ENCODE results near the gene ZFX.

Gene ZFX

DNA sequence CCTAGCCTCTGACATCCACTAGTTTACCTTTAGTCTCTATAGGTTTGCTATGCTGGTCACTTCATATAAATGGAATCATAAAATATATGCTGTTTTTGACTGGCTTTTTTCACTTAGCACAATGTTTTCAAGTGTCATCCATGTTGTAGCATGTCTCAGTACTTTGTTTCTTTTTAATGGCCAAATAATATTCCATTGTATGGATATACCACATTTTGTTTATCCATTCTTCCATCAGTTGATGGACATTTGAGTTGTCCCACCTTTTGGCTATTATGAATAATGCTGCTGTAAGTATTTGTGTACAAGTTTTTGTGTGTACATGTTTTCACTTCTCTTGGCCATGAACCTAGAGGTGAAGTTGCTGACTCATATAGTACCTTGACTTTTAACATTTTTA is 75.7 kb downstream of the ZFX start:
- Histone ChIP-seq H3K36me3 (ENCODE audit: insufficient read depth, low read length) (no peaks in the 10 kb centered on the region), H3K9ac (ENCODE audit: low read depth, low read length) (no peak overlapping the region), H3K9me3 (replicated peaks; ENCODE audit: low read length) (no peaks in the 10 kb centered on the region), H3K27me3 (ENCODE audit: control insufficient read depth, insufficient read depth, low read length) (no peaks in the 10 kb centered on the region), H3K4me1 (ENCODE audit: control insufficient read depth, insufficient read depth, low read length) (no peaks in the 10 kb centered on the region), H3K4me2 (ENCODE audit: low read length) (no peak overlapping the region), H3K4me3 (ENCODE audit: low read length) (no peak overlapping the region)

- H3K4me1 ChIP-seq (ENCODE audit: control insufficient read depth, insufficient read depth, low read length): peaks cover 4% of the 10 kb centered on the region
- no peak overlapping the region for H3K9ac ChIP-seq (ENCODE audit: low read depth, low read length)
- H3K4me3 ChIP-seq (ENCODE audit: low read length): no peak overlapping the region
- H3K36me3 ChIP-seq (ENCODE audit: insufficient read depth, low read length): no peaks in the 10 kb centered on the region
- no peaks in the 10 kb centered on the region for H3K9me3 ChIP-seq (replicated peaks; ENCODE audit: low read length)
- H3K4me2 ChIP-seq (ENCODE audit: low read length): no peak overlapping the region
- no peaks in the 10 kb centered on the region for H3K27me3 ChIP-seq (ENCODE audit: control insufficient read depth, insufficient read depth, low read length)
Measured at GRCh38 chrX:24226176-24226575, 76.6 kb downstream of the ZFX start.

- H3K9ac ChIP-seq (ENCODE audit: low read depth, low read length): no peak overlapping the region
- H3K36me3 ChIP-seq (ENCODE audit: insufficient read depth, low read length): no peaks in the 10 kb centered on the region
- H3K4me1 ChIP-seq (ENCODE audit: control insufficient read depth, insufficient read depth, low read length): peaks cover 11% of the 10 kb centered on the region
- peaks cover 5% of the 10 kb centered on the region for H3K27me3 ChIP-seq (ENCODE audit: control insufficient read depth, insufficient read depth, low read length)
- H3K9me3 ChIP-seq (replicated peaks; ENCODE audit: low read length): no peaks in the 10 kb centered on the region
- H3K4me3 ChIP-seq (ENCODE audit: low read length): no peak overlapping the region
- H3K4me2 ChIP-seq (ENCODE audit: low read length): no peak overlapping the region
Measured at GRCh38 chrX:24228596-24228995, 79.1 kb downstream of the ZFX start.

GRCh38 chrX:24229400-24229879 is 79.9 kb downstream of the ZFX start:
- Histone ChIP-seq H3K4me1 (ENCODE audit: control insufficient read depth, insufficient read depth, low read length) (peaks cover 11% of the 10 kb centered on the region), H3K4me3 (ENCODE audit: low read length) (no peak overlapping the region), H3K9me3 (replicated peaks; ENCODE audit: low read length) (no peaks in the 10 kb centered on the region), H3K9ac (ENCODE audit: low read depth, low read length) (no peak overlapping the region), H3K4me2 (ENCODE audit: low read length) (no peak overlapping the region), H3K27me3 (ENCODE audit: control insufficient read depth, insufficient read depth, low read length) (peaks cover 5% of the 10 kb centered on the region), H3K36me3 (ENCODE audit: insufficient read depth, low read length) (no peaks in the 10 kb centered on the region)

DNA sequence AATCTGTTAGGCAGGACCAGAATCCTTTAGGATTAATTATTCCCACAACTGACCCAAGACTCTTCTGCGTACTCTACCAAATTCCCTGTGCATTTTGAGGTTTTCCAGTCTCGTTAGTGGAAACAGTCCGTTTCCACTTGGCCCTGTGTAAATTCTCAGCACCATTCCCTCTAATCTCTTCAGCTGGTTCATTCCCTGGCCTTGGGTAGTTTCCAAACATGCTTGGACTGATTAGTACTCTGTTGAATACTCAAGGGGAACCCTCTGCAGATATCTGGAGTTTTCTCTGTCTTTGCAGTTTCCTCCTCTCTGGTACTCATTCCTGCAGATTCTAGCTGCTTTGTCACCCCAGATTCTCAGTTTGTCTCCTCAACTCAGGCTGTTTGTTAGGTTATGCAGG is 80.4 kb downstream of the ZFX start:
- no peak overlapping the region for H3K4me2 ChIP-seq (ENCODE audit: low read length)
- H3K27me3 ChIP-seq (ENCODE audit: control insufficient read depth, insufficient read depth, low read length): peaks cover 7% of the 10 kb centered on the region
- no peaks in the 10 kb centered on the region for H3K36me3 ChIP-seq (ENCODE audit: insufficient read depth, low read length)

DNA sequence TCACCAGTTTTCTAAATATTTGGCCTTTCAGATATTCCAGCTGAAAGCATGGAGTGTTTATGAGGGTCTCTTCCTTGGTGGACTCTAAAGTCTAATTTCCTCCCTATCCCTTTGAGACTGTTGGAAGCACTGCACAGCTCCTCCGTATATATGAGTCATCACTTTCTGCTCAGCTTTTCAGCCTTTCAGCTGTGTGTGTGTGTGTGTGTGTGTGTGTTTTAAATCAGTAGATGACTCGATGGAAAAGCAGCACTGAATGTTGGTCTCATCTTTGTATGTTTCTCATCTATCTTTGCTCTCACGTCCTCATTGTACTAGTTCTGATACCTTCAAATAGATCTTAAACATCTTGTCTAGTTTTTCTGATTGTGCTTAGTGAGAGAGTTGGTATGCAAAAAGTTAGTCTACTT is 81.6 kb downstream of the ZFX start:
- no peak overlapping the region for H3K9ac ChIP-seq (ENCODE audit: low read depth, low read length)
- no peak overlapping the region for H3K4me3 ChIP-seq (ENCODE audit: low read length)
- no peaks in the 10 kb centered on the region for H3K36me3 ChIP-seq (ENCODE audit: insufficient read depth, low read length)
- H3K27me3 ChIP-seq (ENCODE audit: control insufficient read depth, insufficient read depth, low read length): peaks cover 11% of the 10 kb centered on the region
- H3K4me1 ChIP-seq (ENCODE audit: control insufficient read depth, insufficient read depth, low read length): peaks cover 11% of the 10 kb centered on the region
- H3K9me3 ChIP-seq (replicated peaks; ENCODE audit: low read length): no peaks in the 10 kb centered on the region
- H3K4me2 ChIP-seq (ENCODE audit: low read length): peak overlapping the region; percentile 61

More for the DNA sequence above, 80.4 kb downstream of the ZFX start:
- H3K9me3 ChIP-seq (replicated peaks; ENCODE audit: low read length): no peaks in the 10 kb centered on the region
- no peak overlapping the region for H3K9ac ChIP-seq (ENCODE audit: low read depth, low read length)
- H3K4me1 ChIP-seq (ENCODE audit: control insufficient read depth, insufficient read depth, low read length): peaks cover 11% of the 10 kb centered on the region
- no peak overlapping the region for H3K4me3 ChIP-seq (ENCODE audit: low read length)

DNA sequence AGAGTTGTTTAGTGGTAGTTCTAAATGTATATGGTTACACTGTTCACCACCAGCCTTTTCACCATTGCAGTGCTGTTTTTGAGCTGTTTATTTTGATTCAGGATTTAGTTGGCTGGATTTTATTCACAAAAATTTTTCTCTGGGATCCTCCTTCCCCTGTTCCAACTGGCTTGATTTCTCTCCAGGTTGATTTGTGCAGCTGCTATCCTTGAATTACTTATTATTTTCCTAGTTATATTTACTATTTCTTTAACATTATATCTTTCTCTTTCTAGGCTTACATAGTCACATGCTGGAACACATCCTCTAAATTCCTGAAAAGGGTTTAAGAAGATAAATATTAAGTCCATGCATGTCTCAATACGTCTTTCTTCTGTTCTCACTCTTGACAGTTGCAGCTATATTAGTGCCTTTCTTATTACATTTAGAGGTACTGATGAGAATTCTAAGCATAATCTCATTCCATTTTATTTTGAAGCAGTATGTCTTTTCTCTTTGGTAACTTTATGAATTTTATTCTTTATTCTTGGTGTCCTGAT is 82.2 kb downstream of the ZFX start:
- no peak overlapping the region for H3K4me3 ChIP-seq (ENCODE audit: low read length)

GRCh38 chrX:24232796-24233195 is 83.3 kb downstream of the ZFX start:
- Histone ChIP-seq H3K36me3 (ENCODE audit: insufficient read depth, low read length) (no peaks in the 10 kb centered on the region), H3K9ac (ENCODE audit: low read depth, low read length) (no peak overlapping the region), H3K4me3 (ENCODE audit: low read length) (no peak overlapping the region), H3K9me3 (replicated peaks; ENCODE audit: low read length) (no peaks in the 10 kb centered on the region), H3K4me1 (ENCODE audit: control insufficient read depth, insufficient read depth, low read length) (peaks cover 11% of the 10 kb centered on the region), H3K4me2 (ENCODE audit: low read length) (no peak overlapping the region), H3K27me3 (ENCODE audit: control insufficient read depth, insufficient read depth, low read length) (peaks cover 14% of the 10 kb centered on the region)

More for the DNA sequence above, 82.2 kb downstream of the ZFX start:
- peaks cover 11% of the 10 kb centered on the region for H3K27me3 ChIP-seq (ENCODE audit: control insufficient read depth, insufficient read depth, low read length)
- H3K9me3 ChIP-seq (replicated peaks; ENCODE audit: low read length): no peaks in the 10 kb centered on the region
- no peaks in the 10 kb centered on the region for H3K36me3 ChIP-seq (ENCODE audit: insufficient read depth, low read length)
- peaks cover 11% of the 10 kb centered on the region for H3K4me1 ChIP-seq (ENCODE audit: control insufficient read depth, insufficient read depth, low read length)
- H3K4me2 ChIP-seq (ENCODE audit: low read length): peak overlapping the region; percentile 61
- no peak overlapping the region for H3K9ac ChIP-seq (ENCODE audit: low read depth, low read length)

GRCh38 chrX:24235084-24235710 is 85.7 kb downstream of the ZFX start:
- peaks cover 11% of the 10 kb centered on the region for H3K4me1 ChIP-seq (ENCODE audit: control insufficient read depth, insufficient read depth, low read length)
- no peaks in the 10 kb centered on the region for H3K9me3 ChIP-seq (replicated peaks; ENCODE audit: low read length)
- no peaks in the 10 kb centered on the region for H3K36me3 ChIP-seq (ENCODE audit: insufficient read depth, low read length)
- no peak overlapping the region for H3K9ac ChIP-seq (ENCODE audit: low read depth, low read length)
- H3K4me3 ChIP-seq (ENCODE audit: low read length): no peak overlapping the region
- peaks cover 18% of the 10 kb centered on the region for H3K27me3 ChIP-seq (ENCODE audit: control insufficient read depth, insufficient read depth, low read length)
- no peak overlapping the region for H3K4me2 ChIP-seq (ENCODE audit: low read length)

DNA sequence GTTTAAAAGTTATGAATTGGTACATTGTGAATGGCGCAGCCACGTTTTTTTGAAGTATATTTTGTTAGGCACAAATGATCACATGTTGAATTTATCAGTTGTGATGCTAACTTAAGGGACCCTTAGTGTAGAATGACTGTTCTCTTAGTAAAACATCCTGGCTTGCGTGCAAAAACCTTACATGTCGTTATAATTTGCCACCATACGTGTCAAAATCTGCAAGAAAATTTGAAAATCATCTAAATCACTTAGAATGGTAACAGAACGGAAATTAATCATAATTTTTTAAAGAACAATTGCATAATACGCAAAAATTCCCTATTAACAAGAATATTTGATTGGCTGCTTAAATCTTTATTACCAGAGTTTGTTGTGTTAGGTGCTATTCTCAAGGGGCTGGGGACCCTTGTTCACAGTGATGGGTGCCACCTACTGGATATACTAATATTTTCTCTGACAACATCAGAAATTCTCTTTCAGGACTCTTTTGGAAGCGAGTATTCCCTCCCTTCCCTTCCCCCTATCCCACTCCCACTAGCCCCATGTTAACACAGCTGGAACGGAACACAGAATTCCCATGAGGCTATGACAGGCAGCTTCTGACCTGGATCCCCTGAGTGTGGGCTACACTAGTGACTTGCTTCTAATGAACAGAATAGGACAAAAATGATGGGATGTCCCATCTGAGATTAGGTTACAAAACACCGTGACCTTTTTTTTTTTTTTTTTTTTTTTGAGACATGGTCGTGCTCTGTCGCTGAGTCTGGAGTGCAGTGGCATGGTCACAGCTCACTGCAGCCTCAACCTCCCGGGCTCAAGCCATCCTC is 92.5 kb downstream of the ZFX start:
- H3K9ac ChIP-seq (ENCODE audit: low read depth, low read length): no peak overlapping the region
- no peak overlapping the region for H3K4me3 ChIP-seq (ENCODE audit: low read length)
- H3K4me2 ChIP-seq (ENCODE audit: low read length): no peak overlapping the region
- peaks cover 19% of the 10 kb centered on the region for H3K27me3 ChIP-seq (ENCODE audit: control insufficient read depth, insufficient read depth, low read length)
- H3K4me1 ChIP-seq (ENCODE audit: control insufficient read depth, insufficient read depth, low read length): peaks cover 19% of the 10 kb centered on the region
- no peaks in the 10 kb centered on the region for H3K36me3 ChIP-seq (ENCODE audit: insufficient read depth, low read length)
- H3K9me3 ChIP-seq (replicated peaks; ENCODE audit: low read length): no peaks in the 10 kb centered on the region

GRCh38 chrX:24242649-24243175 is 93.2 kb downstream of the ZFX start:
- Histone ChIP-seq H3K36me3 (ENCODE audit: insufficient read depth, low read length) (no peaks in the 10 kb centered on the region), H3K4me1 (ENCODE audit: control insufficient read depth, insufficient read depth, low read length) (peaks cover 19% of the 10 kb centered on the region), H3K9ac (ENCODE audit: low read depth, low read length) (no peak overlapping the region), H3K9me3 (replicated peaks; ENCODE audit: low read length) (no peaks in the 10 kb centered on the region), H3K27me3 (ENCODE audit: control insufficient read depth, insufficient read depth, low read length) (peaks cover 21% of the 10 kb centered on the region), H3K4me2 (ENCODE audit: low read length) (no peak overlapping the region), H3K4me3 (ENCODE audit: low read length) (no peak overlapping the region)

All from skeletal muscle satellite cell (primary cell).